HG03432 (cell line): ENCODE data around the gene CLDN9.

Experiments
- ATAC-seq: cut with Tn5 transposase; IDR thresholded peaks from one replicate; pipeline ENCODE4 v1.9.1; 2021; ENCODE audit warnings: mild to moderate bottlenecking, moderate library complexity; ENCODE audit not compliant: unreplicated experiment

Gene CLDN9

DNA sequence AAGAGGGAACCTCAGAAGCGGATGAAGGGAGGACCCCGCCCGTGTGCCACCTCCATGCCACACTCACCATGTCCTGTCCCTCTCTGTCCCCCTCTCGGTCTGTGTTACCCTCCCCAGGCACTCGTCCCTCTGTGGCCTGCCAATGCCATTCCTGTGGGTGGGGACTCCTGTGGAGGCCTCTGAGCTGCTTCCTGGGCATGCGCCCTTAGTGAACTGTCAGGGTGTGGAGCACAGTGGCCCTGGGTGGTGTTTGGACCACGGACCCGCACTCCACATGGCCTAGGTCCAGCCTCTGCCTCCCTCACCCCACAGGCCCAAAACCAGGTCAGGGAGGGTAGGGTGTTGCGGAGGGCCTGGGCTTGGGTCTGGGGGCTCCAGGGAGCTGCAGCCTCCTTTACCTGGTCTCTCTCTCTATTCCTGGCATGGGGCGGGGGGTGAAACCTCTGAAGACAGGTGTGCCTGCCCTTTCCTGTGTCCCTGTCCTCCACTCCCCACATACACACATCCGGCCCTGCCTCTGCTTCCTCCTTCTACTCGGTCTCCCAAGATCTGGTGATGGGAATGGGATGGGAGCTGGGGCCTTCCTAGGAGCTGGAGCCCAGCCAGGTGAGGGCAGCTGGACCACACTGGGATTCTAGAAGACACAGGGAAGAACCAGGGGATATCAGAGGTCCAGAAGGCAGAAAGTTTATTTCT is 21.0 kb upstream of the CLDN9 start:
- ATAC-seq, result no peak

DNA sequence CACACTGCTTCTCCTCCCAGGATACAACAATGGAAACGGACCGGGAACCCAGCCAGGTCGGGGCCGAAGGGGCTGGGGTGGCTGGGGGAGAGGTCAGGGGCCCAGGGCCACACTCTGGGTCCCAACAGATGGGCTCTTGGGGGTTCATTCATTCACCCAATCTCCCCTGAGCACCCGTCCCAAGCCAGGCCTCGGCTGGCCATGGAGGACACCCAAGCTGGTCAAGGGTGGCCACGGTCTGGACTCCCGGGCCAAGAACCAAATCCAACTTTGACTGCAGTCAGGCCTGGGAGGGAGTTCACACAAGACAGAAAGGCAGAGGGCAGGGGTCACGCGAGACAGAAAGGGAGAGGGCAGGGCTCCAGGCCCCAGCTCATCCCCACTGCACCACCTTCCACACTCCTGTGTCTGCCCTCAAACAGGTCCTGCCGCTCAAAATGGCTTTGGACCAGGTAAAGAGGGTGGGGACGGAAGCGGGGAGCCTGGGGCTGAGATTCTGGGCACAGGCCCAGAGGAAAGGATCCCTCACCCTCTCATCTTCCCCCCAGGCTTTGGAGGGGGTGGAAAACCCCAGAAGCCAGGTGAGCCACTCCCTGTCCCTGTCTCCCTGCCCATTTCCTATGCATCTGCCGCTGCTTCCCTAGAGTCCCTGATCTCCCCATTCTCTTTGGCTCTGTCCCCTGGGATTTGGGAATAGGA is 20.2 kb upstream of the CLDN9 start:
- ATAC-seq, result no peak

DNA sequence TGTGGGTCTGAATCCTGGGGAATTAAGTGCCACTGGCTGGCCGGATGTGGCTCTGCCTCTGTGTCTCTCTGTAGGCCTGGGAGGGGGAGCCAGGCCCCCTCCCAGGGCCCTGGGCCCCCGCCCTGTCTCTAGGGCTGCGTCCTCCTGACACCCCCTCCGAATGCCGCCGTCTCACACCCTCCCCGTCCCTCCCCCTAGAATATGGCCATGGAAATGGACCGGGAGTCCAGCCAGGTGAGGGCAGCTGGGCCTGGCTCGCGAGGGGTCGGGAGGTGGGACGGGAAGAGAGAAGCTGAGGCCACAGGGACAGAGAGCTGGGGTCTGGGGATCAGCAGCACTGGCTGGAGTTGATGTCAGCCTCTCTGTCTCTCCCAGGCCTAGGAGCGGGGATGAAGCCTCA is 16.4 kb upstream of the CLDN9 start:
- ATAC-seq, result no peak

DNA sequence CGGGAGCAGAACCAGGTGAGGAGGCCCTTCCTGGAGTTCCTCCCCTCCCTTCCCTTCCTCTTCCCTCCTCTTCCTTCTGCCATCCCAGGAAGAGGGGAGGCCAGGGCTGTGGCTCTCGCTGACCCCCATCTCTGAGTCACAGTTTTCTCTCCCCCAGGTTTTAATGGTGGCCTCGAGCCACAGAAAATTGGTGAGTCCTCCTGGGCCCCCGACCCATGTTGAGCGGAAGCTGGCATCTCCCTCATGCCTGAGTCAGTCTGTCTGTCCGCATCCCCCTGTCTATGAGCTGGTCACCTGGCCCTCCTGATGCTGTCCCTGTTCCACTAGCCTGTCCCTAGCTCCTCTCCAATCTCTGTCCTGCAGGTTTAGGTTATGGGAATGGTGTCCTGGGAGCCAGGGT is 12.8 kb upstream of the CLDN9 start:
- no peak for ATAC-seq

DNA sequence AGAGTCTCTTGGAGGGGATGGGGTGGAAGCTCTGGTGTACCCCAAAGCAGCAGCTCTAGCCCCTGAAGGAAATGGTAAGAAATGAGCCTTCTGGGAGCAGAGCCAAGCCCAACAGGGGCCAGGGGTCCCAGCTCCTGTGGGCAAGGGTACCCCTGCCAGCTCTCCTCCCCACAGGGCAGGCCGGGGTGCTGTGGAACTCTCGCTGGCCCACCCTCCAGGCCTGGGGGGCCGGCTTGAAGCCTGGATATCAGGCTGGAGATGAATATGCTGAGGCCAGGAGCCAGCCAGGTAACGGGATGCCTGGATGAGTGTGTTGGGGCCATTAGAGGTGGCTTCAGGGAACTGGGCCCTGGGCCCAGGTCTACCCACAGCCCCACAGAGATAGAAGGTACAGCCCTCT is 12.2 kb upstream of the CLDN9 start:
- ATAC-seq, result no peak

DNA sequence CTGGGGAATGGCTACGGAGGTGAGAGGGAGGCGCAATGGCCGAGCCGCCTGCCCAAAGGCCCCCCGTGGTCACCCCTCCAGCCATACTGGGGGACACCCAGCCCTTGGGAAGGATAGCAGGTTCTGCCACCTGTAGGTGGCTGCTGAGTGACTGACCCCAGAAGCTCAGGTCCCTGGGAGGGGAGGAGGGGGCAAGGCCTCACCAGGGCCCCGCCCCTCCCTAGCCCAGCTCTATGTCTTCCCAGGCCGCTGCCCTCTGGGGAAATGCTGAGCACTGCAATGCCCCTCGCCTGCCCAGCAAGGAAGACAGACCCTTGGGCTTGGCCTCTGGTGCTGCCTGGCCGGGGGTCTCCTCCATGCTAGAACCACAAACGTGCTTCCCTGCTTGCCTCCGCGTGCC is 11.4 kb upstream of the CLDN9 start:
- no peak for ATAC-seq

DNA sequence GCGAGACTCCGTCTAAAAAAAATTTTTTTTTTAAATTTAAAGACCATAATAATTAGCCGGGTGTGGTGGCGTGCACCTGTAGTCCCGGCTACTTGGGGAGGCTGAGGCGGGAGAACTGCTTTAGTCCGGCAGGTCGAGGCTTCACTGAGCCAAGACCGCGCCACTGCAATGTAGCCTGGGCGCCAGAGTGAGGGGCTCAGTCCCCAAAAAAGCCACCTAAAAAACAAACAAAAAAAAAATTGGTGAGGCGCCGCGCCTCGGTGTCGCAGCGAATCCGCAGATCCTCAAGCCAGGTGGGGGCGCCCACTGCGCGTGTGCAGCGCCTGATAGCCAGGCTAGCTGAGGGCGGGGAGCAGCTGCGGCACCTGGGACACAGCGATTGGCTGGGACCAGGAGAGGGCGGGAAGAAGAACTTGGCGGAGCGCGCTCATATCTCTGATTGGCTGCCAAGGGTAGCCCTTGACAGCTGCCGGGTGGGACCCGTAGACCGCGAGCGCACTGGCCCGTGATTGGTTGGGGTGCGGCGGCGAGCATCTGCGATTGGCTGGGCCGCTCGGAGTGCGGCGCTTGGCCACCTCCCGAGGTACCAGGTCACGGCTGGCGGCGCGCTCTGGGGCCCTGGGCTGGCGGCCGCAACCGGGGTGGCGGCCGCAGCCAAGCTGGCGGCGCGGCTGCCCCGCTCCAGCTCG is 9.0 kb upstream of the CLDN9 start:
- ATAC-seq, result peak; percentile 91

DNA sequence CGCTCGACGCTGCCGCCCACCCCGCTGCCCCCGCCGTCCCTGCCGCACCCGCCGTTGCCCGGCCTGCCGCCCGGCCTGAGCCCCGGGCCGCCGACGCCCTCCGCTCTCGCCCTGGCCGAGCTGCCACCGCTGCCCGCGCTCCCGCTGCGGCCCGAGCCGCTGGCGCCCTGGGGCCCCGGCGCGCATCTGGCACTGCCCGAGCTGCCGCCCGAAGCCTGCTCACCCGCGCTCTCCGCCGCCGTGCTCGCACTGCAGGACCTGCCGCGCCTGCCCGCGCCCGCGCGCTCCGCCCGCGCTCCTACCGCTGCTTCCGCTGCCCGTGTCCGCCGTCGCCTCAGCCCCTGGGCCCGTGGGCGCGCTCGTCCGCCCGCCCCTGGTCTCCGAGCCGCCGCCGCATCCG is 8.4 kb upstream of the CLDN9 start:
- ATAC-seq, result peak; percentile 20

DNA sequence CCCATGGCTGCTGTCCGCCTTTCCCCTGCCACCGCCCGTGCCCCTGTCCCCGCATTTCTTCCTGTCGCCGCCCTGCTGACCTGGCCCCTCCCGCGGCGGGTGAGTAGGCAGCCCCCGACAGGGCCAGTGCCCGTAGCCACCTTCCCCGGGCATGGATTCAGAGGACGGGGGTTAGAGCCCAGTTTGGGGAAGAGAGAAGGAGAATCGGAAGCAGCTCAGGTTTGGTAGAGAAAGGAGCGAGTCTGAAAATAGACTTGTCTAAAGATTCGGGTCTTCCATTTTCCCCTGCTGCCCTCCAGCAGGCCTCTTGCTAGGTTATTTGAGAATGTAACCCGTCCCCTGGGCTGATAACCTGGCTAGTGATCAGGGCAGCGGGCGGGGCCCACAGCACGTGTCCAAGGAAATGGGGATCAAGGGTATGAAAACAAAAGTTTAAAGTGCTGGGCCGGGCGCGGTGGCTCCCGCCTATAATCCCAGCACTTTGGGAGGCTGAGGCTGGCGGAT is 7.9 kb upstream of the CLDN9 start:
- ATAC-seq, result no peak

DNA sequence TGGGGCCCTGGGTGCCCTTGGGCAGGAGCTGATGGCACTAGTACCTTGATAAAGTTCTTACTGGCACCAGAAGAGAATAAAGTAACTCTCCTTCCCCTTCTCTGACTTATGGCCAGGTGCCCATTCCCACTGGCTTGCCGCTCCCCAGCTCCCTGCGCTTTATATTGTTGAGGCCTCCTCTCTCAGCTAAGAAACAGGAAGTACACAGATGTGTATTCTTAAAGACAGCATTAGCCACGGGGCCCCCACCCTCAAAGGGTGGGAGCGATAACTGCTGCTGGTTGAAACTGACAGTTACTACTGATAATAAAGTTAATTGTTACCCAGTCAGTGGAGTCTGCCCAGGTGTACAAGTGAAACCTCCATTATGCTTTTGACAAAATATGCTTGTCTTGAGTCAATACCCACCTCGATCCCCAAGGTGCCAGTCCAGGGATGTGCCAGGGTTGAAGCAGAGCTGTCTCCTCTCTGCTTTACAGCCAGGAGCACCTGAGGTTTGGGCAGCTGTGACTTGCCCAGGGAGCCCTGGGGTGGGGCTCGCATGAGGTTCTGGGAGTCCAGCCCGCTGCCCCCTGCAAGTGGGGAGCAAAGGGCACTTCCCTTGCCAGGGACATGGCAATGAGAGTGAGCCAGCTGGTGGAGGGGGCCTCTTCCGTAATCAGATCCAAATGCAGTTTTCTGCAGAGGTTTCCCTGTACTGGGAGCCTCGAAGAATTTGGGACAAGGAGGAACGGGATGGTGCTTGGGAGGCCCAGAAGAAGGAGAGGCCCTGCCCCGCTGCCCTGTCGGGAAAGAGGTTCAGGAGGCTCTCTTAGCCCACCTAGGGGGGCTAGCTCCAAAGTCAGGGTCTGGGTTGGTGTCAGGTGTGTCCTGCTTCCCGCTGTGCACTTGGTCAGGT is 5.4 kb upstream of the CLDN9 start:
- ATAC-seq, result no peak

DNA sequence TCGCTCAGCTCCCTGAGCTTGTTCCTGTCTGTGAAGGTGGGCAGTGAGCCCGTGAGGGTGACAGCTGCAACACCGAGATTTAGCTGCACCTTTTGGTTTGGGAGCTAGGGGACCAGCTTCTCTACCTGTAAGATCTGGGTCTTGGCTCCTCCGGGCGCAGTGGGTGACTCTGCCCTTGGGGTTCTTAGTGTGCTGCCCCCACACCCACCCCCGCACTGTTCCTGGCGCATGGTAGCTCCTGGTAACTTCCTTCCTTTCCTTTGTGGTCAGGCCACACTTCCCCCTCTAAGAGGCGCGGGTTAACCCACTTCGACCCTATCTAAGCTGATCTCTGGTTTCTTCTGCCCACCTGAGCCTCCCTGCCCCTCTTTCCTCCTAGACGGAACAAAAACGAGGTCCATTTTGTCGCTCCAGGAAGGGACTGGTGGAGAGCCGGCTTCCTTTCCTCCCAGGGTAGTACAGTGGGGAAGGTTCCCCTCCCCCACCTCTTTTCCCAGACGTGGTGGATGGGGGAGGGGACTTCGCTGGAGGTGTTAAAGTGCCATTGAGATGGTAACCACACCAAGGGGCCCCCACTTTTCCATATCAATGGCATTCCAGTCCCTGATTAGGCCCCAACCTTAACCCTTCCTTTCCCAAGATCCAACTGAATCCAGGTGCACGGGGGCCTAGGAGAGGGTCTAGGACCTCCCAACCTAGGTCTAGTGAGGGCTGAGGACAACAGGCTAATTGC is 4.6 kb upstream of the CLDN9 start:
- no peak for ATAC-seq

DNA sequence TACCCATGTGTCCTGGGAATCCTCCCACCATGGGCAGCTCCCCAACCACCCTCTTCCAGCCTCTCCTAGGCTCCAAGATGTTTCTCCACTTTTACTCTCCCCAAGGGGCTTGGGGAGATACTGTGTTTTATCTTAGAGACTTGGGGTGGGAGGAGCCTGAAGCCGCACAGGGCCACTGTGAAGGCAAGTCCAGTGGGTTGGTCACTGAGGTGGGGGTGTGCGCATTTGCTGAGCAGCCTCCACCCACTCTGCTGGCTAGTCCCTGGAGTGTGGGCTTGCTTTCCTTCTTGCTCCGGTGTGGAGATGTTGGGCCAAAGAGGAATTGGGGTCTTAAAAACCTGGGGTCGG is 4.1 kb upstream of the CLDN9 start:
- ATAC-seq, result no peak

DNA sequence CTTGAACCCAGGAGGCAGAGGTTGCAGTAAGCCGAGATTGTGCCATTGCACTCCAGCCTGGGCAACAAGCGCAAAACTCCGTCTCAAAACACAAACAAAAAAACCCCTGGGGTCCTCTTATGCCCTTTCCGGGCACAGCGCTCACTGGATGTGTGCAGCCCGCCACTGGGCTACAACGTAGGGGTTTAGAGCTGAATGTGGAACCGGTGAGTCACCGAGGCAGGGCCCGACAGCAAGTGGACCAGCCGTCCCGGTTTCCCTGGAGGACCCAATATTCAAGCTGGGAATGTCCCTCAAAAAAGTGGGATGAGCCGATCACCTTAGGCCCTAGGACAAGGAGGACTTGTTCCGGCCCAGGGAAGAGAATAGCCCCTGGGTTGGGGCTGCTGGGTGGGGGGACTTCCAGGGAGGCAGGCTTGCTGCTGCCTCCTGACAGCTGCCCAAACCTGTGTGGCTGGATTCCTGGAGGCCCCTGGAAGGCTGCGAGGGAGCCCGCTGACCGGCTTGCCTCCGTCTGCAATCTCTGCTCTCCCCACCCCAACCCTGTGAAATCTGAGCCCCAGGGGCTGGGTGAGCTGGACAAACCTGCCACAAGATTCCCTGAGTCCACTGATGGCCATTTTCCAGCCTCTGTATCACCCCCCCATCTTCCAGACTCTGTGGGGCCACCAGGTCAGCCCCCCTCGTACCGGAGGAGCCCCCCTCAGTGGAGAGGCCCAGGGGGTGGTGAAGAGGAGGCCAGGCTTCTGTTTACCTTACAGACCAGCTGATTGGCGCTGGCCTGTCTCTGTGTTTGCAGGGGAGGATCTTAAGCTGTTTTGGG is 2.9 kb upstream of the CLDN9 start:
- no peak for ATAC-seq

DNA sequence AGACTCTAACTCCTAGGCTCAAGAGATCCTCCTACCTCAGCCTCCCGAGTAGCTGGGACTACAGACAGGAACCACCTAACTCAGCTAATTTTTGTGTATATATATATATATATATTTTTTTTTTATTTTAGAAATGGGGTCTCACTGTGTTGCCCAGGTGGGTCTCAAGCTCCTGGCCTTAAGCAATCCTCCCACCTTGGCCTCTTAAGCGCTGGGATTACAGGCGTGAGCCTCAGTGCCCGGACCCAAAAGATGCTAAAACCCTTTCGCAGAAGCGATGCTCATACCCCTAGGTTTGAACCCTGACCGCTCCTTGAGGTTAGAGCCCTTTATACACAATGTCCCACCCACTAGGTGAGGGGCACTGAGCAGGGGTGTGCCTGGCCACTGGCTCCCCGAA is 2.2 kb upstream of the CLDN9 start:
- no peak for ATAC-seq

DNA sequence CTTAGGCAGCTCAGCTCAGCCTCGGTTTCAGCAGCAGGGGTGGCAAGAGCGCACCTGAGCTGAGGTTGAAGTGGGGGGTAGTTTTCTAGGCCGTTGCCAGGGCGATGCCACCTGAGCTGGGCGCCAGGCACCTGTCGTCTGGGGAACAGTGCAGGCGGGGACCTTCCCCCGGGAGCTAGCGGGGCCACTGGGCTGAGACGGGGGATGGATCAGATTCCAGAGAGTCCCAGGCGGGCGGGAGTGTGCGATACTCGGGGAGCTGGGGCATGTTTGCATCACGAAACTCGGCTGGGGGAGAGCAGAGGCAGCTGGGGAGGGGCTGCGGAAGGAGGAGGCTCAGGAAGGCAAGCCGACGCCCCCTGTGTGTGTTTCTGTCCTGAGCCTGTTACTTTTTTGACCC is 477 bp upstream of the CLDN9 start:
- ATAC-seq, result no peak

DNA sequence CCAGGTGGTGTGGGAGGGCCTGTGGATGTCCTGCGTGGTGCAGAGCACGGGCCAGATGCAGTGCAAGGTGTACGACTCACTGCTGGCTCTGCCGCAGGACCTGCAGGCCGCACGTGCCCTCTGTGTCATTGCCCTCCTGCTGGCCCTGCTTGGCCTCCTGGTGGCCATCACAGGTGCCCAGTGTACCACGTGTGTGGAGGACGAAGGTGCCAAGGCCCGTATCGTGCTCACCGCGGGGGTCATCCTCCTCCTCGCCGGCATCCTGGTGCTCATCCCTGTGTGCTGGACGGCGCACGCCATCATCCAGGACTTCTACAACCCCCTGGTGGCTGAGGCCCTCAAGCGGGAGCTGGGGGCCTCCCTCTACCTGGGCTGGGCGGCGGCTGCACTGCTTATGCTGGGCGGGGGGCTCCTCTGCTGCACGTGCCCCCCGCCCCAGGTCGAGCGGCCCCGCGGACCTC is 798 bp downstream of the CLDN9 start:
- ATAC-seq, result no peak

DNA sequence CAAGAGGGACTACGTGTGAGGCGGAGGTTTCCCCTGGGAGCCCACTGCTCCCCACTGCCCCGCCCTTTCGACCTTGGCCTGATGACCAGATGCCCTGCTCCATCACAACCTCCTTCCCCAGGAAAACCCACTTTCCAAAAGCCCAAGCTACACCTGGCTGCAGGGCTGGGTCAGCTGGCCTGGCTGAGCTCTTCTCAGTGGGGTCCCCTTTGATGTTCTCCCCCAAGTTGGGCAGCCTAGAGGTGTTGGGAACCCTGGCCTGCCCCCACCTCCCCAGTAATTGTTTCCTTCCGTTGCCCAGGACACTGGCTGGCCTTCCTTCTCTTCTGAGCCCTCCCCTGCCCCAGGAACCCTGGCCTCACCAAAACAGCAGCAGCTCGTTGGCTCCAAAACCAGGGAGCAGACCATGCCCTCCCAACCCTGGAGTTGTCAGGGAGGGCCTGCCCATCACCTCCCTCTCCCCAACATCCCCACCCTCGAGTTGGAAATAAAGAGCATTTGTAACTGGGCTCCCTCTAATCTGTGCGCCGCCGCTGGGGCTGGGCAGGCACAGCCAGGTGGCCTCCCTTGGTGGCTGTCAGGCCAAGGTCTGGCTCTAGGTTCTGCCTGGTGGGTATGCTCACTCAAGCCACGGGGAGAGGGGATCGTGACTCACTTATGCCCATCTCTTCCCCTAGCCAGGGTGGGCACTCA is 1.4 kb downstream of the CLDN9 start:
- ATAC-seq, result no peak

DNA sequence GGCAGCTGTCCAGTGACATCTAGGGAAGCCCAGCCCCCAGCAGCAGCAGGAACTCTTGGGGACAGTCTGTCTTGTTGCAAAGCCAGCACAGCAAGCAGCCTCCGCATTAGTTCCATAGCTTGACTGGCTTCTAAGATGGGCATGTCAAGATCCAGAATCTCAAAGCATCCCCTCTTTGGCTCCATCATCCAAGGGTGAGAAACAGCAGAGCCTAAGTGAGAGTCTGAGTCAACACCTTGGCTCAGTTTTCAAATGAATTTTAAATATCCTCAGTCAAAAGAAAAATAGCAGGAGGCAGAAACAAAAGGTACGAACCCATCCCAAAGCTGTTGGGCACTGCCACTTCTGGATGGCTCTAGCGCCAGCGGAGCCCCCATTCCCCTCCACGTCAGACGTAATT is 2.2 kb downstream of the CLDN9 start:
- ATAC-seq, result no peak
